GM21528 (cell line): ENCODE results near the gene NBPF10.
"Not testable (repeated sequence)": the region's sequence is repeated elsewhere in the genome, so short reads cannot be mapped to it uniquely, and the experiment has no call there.

Experiments
- ATAC-seq: cut with Tn5 transposase; IDR thresholded peaks from one replicate; pipeline ENCODE4 v1.9.1; 2021; ENCODE audit warnings: mild to moderate bottlenecking, moderate library complexity; ENCODE audit not compliant: unreplicated experiment, low FRiP score

The NBPF10 gene

GRCh38 chr1:146144465-146144864 is at the start of gene NBPF10:
NBPF10 (minus strand) TSS chr1:146144804; CDS start chr1:146144769, 35 bp downstream.
- not testable (repeated sequence) for ATAC-seq

- not testable (repeated sequence) for ATAC-seq
Measured at GRCh38 chr1:146174531-146174930, 29.9 kb upstream of the NBPF10 start.

GRCh38 chr1:146167740-146168139 is 23.1 kb upstream of the NBPF10 start:
- ATAC-seq: not testable (repeated sequence)

GRCh38 chr1:146167273-146167672 is 22.7 kb upstream of the NBPF10 start:
- not testable (repeated sequence) for ATAC-seq
